DND-41 (cell line): ENCODE measurements around the gene FMN1.

Experiments used
- ATAC-seq: fragments of 200-7000 bp; cut with Tn5 transposase; 3 replicates; pipeline ENCODE4 v1.9.1; 2021; ENCODE audit warnings: low read depth; ENCODE audit not compliant: insufficient read depth
- DNase-seq: peaks from one replicate; pipeline ENCODE4 v3.0.0-alpha.2; 2020
- H2AFZ ChIP-seq: 2 replicates; pipeline ENCODE4 v1.6.0; 2012; ENCODE audit warnings: low read depth, low read length
- H3K27ac ChIP-seq: 2 replicates; pipeline ENCODE4 v1.5.1; 2012; ENCODE audit warnings: low read length, inconsistent platforms
- H3K27me3 ChIP-seq: fragments of 200-600 bp; sonication (generic); 2 replicates; pipeline ENCODE4 v1.6.0; 2012; ENCODE audit warnings: low read length, mild to moderate bottlenecking, inconsistent platforms; ENCODE audit not compliant: insufficient read depth, poor library complexity
- H3K36me3 ChIP-seq: 2 replicates; pipeline ENCODE4 v1.5.1; 2012; ENCODE audit warnings: low read length, inconsistent platforms; ENCODE audit not compliant: insufficient read depth
- H3K4me1 ChIP-seq: 2 replicates; pipeline ENCODE4 v1.5.1; 2012; ENCODE audit warnings: mild to moderate bottlenecking, low read length; ENCODE audit not compliant: insufficient read depth
- H3K4me2 ChIP-seq: 2 replicates; pipeline ENCODE4 v1.6.0; 2012; ENCODE audit warnings: mild to moderate bottlenecking, moderate library complexity, low read length, inconsistent platforms; ENCODE audit not compliant: insufficient read depth
- H3K4me3 ChIP-seq, 2 experiments: fragments of 200-600 bp in 1 of 2; shearing (Covaris generic) in 1 of 2; 2 replicates each; pipeline ENCODE4 v1.5.1; 2012 to 2016; ENCODE audit warnings: inconsistent platforms in 2 of 2, low read length in 2 of 2, mild to moderate bottlenecking in 2 of 2, low read depth in 1 of 2, moderate library complexity in 1 of 2
- H3K79me2 ChIP-seq: 2 replicates; pipeline ENCODE4 v1.6.0; 2012; ENCODE audit warnings: low read length, inconsistent platforms; ENCODE audit not compliant: insufficient read depth
- H3K9ac ChIP-seq: 2 replicates; pipeline ENCODE4 v1.6.0; 2012; ENCODE audit warnings: low read depth, mild to moderate bottlenecking, inconsistent platforms, low read length, moderate library complexity
- H3K9me3 ChIP-seq: 2 replicates; pipeline ENCODE4 v1.5.1; 2012; ENCODE audit warnings: low read length, moderate library complexity, mild to moderate bottlenecking, inconsistent platforms; ENCODE audit not compliant: insufficient read depth, severe bottlenecking
- H4K20me1 ChIP-seq: 2 replicates; pipeline ENCODE4 v1.6.0; 2012; ENCODE audit warnings: low read length; ENCODE audit not compliant: insufficient read depth
- CTCF ChIP-seq: IDR thresholded peaks from 2 replicates; pipeline ENCODE4 v1.5.1; 2012; ENCODE audit warnings: borderline replicate concordance, low read length, moderate library complexity, mild to moderate bottlenecking; ENCODE audit not compliant: poor library complexity, severe bottlenecking; ENCODE audit errors: extremely low read depth
- EZH2 ChIP-seq: IDR thresholded peaks from 3 replicates; pipeline ENCODE4 v1.6.1; 2012; ENCODE audit warnings: borderline replicate concordance, low read depth, mild to moderate bottlenecking, moderate library complexity, low read length, inconsistent platforms; ENCODE audit not compliant: severe bottlenecking

FMN1 gene

GRCh38 chr15:33160581-33161165 lies 33.8 kb downstream of the FMN1 start:
- Histone ChIP-seq H3K4me1 (no peaks in the 10 kb centered on the region), H3K4me2 (no peak overlapping the region), H3K9ac (no peak overlapping the region), H3K36me3 (no peaks in the 10 kb centered on the region), H3K4me3 (no peak overlapping the region), H3K27me3 (no peaks in the 10 kb centered on the region), H4K20me1 (no peaks in the 10 kb centered on the region), H2AFZ (no peak overlapping the region), H3K27ac (no peak overlapping the region), H3K9me3 (no peaks in the 10 kb centered on the region), H3K79me2 (no peaks in the 10 kb centered on the region)
- ATAC-seq: no peak
- TF ChIP-seq EZH2 (no peak), CTCF (no peak)
- no peak for DNase-seq

- TF ChIP-seq EZH2: no peak
- Histone ChIP-seq H3K36me3 (no peaks in the 10 kb centered on the region), H3K27me3 (no peaks in the 10 kb centered on the region), H3K79me2 (no peaks in the 10 kb centered on the region), H2AFZ (no peak overlapping the region), H4K20me1 (no peaks in the 10 kb centered on the region), H3K9ac (no peak overlapping the region), H3K9me3 (no peaks in the 10 kb centered on the region), H3K27ac (no peak overlapping the region), H3K4me1 (no peaks in the 10 kb centered on the region), H3K4me2 (no peak overlapping the region), H3K4me3 (no peak overlapping the region)
- ATAC-seq (no peak), DNase-seq (no peak)
Observed at GRCh38 chr15:33159726-33160453, 34.6 kb downstream of the FMN1 start.

GRCh38 chr15:33158366-33158765 lies 36.1 kb downstream of the FMN1 start:
- Histone ChIP-seq H3K36me3 (no peaks in the 10 kb centered on the region), H3K79me2 (no peaks in the 10 kb centered on the region), H3K27ac (no peak overlapping the region), H3K9me3 (no peaks in the 10 kb centered on the region), H3K4me2 (no peak overlapping the region), H3K9ac (no peak overlapping the region), H3K4me3 (no peak overlapping the region), H2AFZ (no peak overlapping the region), H4K20me1 (no peaks in the 10 kb centered on the region), H3K4me1 (no peaks in the 10 kb centered on the region), H3K27me3 (no peaks in the 10 kb centered on the region)
- ATAC-seq (no peak), DNase-seq (no peak)
- no peak for TF ChIP-seq EZH2
- TF ChIP-seq CTCF: no peak

GRCh38 chr15:33157371-33158037 lies 37.0 kb downstream of the FMN1 start:
- no peak for DNase-seq
- no peaks in the 10 kb centered on the region for H4K20me1 ChIP-seq

More at GRCh38 chr15:33157371-33158037, 37.0 kb downstream of the FMN1 start:
- ATAC-seq: no peak
- TF ChIP-seq CTCF: no peak
- TF ChIP-seq EZH2: no peak
- Histone ChIP-seq H3K9ac (no peak overlapping the region), H3K36me3 (no peaks in the 10 kb centered on the region), H3K9me3 (no peaks in the 10 kb centered on the region), H3K4me2 (no peak overlapping the region), H3K4me3 (no peak overlapping the region), H3K79me2 (no peaks in the 10 kb centered on the region), H2AFZ (no peak overlapping the region), H3K4me1 (no peaks in the 10 kb centered on the region), H3K27me3 (no peaks in the 10 kb centered on the region), H3K27ac (no peak overlapping the region)
